Dendritic cell treated with granulocyte-macrophage colony-stimulating factor and Interleukin-4, amounts not matched to agents 40 ng/mL and 50 ng/mL, for 4 days (primary cell): ENCODE results near the gene GP9.

Source experiments
- H3K27ac Mint-ChIP-seq: one replicate; pipeline ENCODE4 v1.8.0; 2022; ENCODE audit warnings: mild to moderate bottlenecking, mixed read lengths
- H3K27me3 Mint-ChIP-seq: one replicate; pipeline ENCODE4 v1.8.0; 2022; ENCODE audit warnings: mild to moderate bottlenecking, mixed read lengths
- H3K36me3 Mint-ChIP-seq: one replicate; pipeline ENCODE4 v1.8.0; 2022; ENCODE audit warnings: low read depth, mixed read lengths
- H3K4me1 Mint-ChIP-seq: one replicate; pipeline ENCODE4 v1.8.0; 2022; ENCODE audit warnings: low read depth, mixed read lengths
- H3K4me3 Mint-ChIP-seq: one replicate; pipeline ENCODE4 v1.8.0; 2022; ENCODE audit warnings: mild to moderate bottlenecking, moderate library complexity, mixed read lengths
- H3K9me3 Mint-ChIP-seq: one replicate; pipeline ENCODE4 v1.8.0; 2022; ENCODE audit warnings: mixed read lengths
- intact Hi-C: fragments of 100-400 bp; cut with micrococcal nuclease; formaldehyde crosslinking; loops from one replicate; pipeline ENCODE4 v1.15.0; 2022

Gene GP9

DNA sequence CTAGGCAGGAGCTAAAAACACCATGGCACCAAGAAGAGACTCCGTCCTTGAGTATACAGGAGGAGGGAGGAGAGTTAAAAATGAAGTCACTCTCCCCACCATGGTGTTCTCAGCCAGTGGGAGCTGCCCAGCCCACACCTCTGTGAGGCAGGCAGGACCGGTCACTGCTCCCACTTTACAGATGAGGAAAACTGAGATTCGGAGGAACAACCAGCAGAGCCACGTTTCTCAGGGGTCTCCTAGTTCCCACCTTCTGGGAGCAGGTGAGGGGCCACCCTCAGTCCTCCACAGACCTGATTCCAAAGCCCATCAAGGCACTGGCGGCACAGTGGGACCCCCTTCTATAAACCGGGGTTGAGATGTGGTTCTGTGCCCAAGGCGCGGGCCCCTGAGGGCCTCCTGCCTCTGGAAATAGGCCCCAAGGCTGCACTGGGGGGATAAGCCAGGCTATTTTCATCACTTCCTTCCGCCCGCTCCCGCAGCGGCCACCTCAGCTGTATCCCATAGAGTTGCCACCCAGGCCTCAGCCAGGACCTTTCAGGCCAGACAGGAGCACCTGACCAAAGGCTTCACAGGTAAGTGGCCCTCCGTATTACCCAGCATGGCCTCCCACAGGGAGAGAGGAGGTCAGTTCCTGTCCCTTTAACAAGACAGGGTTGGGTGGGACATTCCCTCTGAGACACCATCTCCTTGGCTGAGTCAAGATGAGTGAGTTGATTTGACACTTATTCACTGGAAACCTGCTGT, at the start of gene GP9:
TSS of gene GP9 (plus strand) at position 504 of the 747 bp plus-strand sequence. CDS start 961 bp downstream, outside the sequence.
- intact Hi-C loops, result no loop called here
- no peak within 1 kb of the TSS for H3K4me3 Mint-ChIP-seq
- H3K9me3 Mint-ChIP-seq, result no peaks in the 10 kb centered on the region
- H3K4me1 Mint-ChIP-seq, result peaks cover 5% of the 10 kb centered on the region
- no peaks in the 10 kb centered on the region for H3K36me3 Mint-ChIP-seq
- no peak within 1 kb of the TSS for H3K27ac Mint-ChIP-seq
- H3K27me3 Mint-ChIP-seq, result peaks cover 4% of the 10 kb centered on the region

DNA sequence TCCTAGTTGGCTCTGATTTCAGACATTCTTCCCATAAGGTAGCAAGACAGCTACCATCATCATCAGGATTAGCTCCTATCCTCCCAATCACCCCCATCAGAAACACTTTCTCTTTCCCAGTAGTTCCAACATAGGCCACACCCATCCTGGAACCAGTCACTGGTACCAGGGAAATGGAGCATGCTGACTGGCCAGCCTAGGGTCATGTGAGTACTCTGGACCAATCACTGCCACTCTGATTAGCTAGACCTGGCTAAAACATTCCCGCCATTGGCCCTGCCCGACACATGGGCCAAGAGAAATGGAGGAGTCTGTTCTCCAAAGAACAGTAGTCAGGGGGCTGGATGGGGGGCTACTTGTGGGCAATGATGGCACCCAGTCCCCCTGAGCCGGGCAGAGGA, 47.1 kb upstream of the GP9 start:
- intact Hi-C loops, result no loop called here
- H3K36me3 Mint-ChIP-seq, result no peaks in the 10 kb centered on the region
- peaks cover 6% of the 10 kb centered on the region for H3K27me3 Mint-ChIP-seq
- H3K4me3 Mint-ChIP-seq, result no peak overlapping the region
- H3K9me3 Mint-ChIP-seq, result no peaks in the 10 kb centered on the region
- peaks cover 24% of the 10 kb centered on the region for H3K4me1 Mint-ChIP-seq
- H3K27ac Mint-ChIP-seq, result no peak overlapping the region

DNA sequence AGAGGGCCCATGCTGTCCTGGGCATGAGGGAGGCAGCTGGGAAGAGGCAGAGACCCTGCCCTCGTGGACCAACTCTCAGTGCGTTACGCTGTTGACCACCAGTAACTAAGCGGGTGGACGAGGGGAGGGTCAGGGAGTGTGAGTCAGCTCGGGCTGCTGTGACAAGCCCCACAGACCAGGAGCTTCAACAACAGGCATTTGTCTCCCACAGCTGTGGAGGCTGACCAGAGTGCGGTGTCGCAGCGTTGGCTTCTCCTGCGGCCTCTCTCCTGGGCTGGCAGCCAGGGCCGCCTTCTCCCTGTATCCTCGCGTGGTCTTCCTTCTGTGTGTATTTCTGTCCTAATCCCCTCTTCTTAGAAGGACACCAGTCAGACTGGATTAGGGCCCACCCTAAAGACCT, 46.4 kb upstream of the GP9 start:
- peaks cover 10% of the 10 kb centered on the region for H3K27me3 Mint-ChIP-seq
- H3K9me3 Mint-ChIP-seq, result no peaks in the 10 kb centered on the region
- no peak overlapping the region for H3K4me3 Mint-ChIP-seq
- H3K4me1 Mint-ChIP-seq, result peaks cover 24% of the 10 kb centered on the region
- H3K36me3 Mint-ChIP-seq, result no peaks in the 10 kb centered on the region
- intact Hi-C loops, result no loop called here
- no peak overlapping the region for H3K27ac Mint-ChIP-seq

DNA sequence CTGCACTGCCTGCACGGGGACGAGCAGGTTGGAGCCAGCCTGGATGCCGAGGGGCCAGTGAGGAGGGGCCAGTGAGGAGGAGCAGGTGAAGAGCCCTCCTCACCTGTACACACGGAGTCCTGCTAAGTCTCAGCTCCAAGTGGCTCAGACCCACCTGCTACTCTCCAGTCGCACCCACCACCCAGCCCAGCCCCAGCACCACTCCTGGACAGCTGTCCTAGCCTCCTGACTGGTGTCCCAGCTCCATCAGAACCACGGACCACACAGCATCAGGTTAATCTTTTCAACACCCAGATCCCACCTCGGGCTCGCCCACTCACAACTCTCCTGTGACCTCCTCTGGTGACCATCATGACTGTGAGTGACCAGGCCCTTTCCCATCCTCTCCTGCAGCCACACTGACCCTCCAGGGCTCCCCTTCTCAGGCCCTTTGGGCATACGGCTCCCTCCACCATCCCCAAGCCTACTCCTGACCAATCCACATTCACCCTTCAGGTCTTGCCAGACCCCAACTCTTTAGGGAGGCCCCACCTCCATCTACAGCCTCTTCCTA, 45.7 kb upstream of the GP9 start:
- Mint-ChIP-seq H3K27me3 (peaks cover 10% of the 10 kb centered on the region), H3K4me1 (peaks cover 24% of the 10 kb centered on the region), H3K36me3 (no peaks in the 10 kb centered on the region), H3K9me3 (no peaks in the 10 kb centered on the region), H3K27ac (no peak overlapping the region), H3K4me3 (no peak overlapping the region)
- intact Hi-C loops, result no loop called here

DNA sequence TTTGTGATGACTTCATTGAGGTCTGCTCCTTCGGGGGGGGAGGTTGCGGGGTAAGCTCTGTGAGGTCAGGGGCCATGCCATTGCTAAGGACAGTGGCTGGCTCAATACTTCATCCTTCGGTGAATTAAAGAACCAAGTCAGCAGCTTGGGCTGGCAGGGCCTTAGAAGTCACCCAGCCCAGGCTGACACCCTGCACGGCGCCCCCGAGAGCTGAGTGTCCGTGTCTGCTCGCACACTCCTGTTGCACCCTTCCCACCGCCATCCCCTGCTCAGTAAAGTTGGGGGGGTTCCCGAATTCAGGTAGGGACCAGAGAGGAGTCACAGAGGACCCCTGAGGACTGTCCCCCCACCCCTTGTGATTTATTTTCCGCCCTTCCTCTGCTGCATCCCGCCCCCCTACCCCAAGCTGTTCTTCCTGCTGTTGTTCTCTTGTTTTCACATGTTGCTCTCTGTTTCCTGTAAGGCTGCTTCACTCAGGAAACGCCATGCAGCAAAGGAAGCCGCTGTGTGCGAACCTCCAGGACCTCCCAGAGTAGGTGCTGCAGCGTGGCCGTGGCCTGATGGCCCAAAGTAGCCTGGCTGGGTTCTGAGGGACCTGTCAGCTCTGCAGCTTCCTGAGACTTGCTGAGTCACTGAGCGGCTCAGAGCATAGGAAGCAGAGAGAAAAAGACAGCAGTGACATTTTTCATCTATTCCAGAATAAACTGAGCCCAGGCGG, 45.0 kb upstream of the GP9 start:
- H3K36me3 Mint-ChIP-seq, result no peaks in the 10 kb centered on the region
- H3K9me3 Mint-ChIP-seq, result no peaks in the 10 kb centered on the region
- intact Hi-C loops, result no loop called here
- peaks cover 10% of the 10 kb centered on the region for H3K27me3 Mint-ChIP-seq
- H3K4me3 Mint-ChIP-seq, result no peak overlapping the region
- no peak overlapping the region for H3K27ac Mint-ChIP-seq
- peaks cover 24% of the 10 kb centered on the region for H3K4me1 Mint-ChIP-seq

DNA sequence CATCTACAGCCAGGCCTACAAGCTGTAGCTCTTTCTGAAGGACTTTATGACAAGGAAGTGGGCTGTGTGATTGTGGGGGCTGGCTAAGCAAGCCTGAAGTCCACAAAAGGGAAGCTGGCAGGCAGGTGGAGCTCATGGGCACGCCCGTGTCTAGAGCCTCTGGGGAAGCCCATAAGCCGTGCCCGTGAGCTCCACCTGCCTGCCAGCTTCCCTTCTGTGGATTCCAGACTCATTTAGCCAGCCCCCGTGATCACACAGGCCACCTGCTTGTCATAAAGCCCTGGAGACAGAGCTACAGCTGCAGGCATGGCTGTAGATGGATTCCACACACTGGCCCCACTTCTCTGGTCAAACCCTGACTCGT, 44.2 kb upstream of the GP9 start:
- peaks cover 24% of the 10 kb centered on the region for H3K4me1 Mint-ChIP-seq
- no peak overlapping the region for H3K4me3 Mint-ChIP-seq
- no peaks in the 10 kb centered on the region for H3K36me3 Mint-ChIP-seq
- H3K27me3 Mint-ChIP-seq, result peaks cover 10% of the 10 kb centered on the region
- intact Hi-C loops, result no loop called here
- H3K9me3 Mint-ChIP-seq, result no peaks in the 10 kb centered on the region
- no peak overlapping the region for H3K27ac Mint-ChIP-seq

DNA sequence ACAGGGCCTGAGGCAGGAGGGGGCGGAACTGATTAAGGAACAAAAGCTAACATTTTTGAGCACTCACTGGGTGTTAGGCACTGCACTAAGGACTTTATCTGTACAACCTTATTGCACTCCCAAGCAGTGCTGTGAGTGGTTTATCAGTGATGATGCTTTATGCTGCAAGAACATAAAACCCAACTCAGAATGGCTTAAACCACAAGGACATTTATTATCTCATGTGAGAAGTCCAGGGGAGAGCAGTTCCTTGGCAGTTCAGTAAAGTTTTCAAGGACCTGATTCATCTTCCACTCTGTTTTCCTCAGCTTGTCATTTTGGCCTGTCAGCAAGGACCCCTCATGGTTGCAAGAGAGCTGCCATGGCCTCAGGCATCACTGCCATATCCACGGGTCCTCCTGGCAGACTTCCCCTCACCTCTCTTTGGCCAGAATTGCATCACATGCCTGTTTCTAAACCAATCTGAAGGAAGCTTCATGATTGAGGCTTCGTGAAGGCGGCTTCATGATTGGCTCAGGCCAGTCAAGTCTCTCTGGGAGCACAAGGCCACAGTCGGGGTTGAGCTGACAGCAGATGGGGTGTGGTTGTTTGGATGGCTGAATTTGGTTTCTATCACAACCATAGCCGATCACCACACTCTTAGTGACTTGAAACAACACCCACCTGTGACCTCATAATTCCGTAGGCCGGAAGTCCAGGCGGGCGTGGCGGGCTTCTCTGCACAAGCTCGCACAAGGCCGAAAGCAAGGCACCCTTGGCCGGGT, 43.7 kb upstream of the GP9 start:
- Mint-ChIP-seq H3K4me3 (no peak overlapping the region), H3K27ac (no peak overlapping the region), H3K9me3 (no peaks in the 10 kb centered on the region), H3K4me1 (peaks cover 24% of the 10 kb centered on the region), H3K27me3 (peaks cover 10% of the 10 kb centered on the region), H3K36me3 (no peaks in the 10 kb centered on the region)
- intact Hi-C loops, result no loop called here

DNA sequence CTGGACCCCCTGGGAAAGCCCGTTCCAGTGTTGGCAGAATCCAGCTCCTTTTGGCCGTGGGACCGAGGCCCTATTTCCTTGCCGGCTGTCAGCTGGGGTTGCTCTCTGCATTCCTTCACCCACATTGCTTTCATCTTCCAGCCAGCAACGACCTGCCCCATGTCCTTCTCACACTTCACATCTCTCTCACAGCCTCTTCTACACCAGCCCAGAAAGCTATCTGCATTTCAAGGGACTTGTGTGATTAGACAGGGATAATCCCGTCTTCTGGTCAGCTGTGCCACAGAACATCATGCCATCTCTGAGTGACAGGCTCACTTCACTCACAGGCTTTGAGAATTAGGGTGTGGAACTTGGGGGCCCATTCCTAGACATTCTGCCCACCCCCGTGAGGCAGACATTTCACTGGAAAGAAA, 43.1 kb upstream of the GP9 start:
- no peaks in the 10 kb centered on the region for H3K9me3 Mint-ChIP-seq
- intact Hi-C loops, result no loop called here
- peaks cover 24% of the 10 kb centered on the region for H3K4me1 Mint-ChIP-seq
- no peaks in the 10 kb centered on the region for H3K36me3 Mint-ChIP-seq
- H3K27me3 Mint-ChIP-seq, result peaks cover 13% of the 10 kb centered on the region
- no peak overlapping the region for H3K4me3 Mint-ChIP-seq
- H3K27ac Mint-ChIP-seq, result no peak overlapping the region

DNA sequence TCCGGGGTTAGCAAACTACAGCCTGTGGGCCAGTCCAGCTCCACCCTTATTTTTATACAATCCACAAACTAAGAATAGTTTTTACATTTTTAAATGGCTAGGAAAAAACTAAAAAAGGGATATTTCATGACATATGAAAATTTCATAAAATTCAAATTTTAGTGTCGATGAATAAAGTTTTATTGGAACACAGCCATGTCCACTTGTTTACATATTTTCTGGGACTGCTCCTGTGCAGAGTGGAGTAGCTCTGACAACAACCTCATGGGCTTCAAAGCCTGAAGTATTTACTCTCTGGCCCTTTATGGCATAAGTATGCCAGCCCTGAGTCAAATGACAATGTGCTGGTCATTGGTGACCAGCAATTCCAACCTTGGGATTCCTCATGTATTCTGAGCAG, 42.3 kb upstream of the GP9 start:
- H3K9me3 Mint-ChIP-seq, result no peaks in the 10 kb centered on the region
- H3K27me3 Mint-ChIP-seq, result peaks cover 13% of the 10 kb centered on the region
- intact Hi-C loops, result no loop called here
- H3K4me3 Mint-ChIP-seq, result no peak overlapping the region
- no peaks in the 10 kb centered on the region for H3K36me3 Mint-ChIP-seq
- peaks cover 24% of the 10 kb centered on the region for H3K4me1 Mint-ChIP-seq
- H3K27ac Mint-ChIP-seq, result no peak overlapping the region

DNA sequence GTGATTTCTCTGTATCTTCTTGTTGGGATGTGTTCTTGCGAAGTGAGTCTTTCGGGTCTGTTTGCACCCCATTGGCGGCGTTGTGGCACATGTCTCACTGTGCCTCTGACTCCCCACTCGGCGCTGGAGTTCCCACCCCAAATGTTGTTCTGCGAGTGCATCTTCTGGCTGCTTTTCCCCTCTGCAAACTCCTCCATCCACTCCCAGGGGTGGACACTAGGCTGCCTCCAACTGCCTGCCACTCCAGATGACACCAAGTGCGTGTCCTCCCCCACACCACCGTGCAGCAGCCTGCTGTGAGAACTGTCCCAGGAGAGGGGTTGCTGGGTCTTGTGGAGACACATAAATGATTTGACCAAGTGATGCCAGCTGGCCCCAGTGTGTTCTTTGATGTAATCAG, 41.8 kb upstream of the GP9 start:
- intact Hi-C loops, result no loop called here
- H3K36me3 Mint-ChIP-seq, result no peaks in the 10 kb centered on the region
- H3K4me3 Mint-ChIP-seq, result no peak overlapping the region
- H3K27ac Mint-ChIP-seq, result no peak overlapping the region
- H3K27me3 Mint-ChIP-seq, result peaks cover 13% of the 10 kb centered on the region
- H3K9me3 Mint-ChIP-seq, result no peaks in the 10 kb centered on the region
- peaks cover 24% of the 10 kb centered on the region for H3K4me1 Mint-ChIP-seq

DNA sequence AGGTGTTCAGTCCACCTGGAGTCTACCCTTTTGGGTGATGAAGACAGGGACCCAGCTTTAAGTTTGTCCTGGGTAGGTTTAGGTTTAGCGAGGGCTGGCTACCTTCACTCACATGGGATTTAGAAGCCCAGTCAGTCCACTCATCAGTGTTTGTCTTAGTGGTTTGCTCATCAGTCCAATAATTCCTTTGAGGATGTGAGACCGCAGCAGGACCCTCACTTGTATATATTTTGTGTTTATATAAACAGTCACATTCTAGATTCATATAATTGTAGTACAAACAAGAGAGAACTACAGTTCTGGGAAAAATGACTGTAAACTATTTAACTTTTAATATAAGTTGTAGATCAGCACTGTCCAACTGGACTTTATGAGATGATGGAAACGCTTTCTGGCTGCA, 41.3 kb upstream of the GP9 start:
- no peaks in the 10 kb centered on the region for H3K36me3 Mint-ChIP-seq
- H3K27ac Mint-ChIP-seq, result no peak overlapping the region
- H3K4me1 Mint-ChIP-seq, result peaks cover 24% of the 10 kb centered on the region
- no peaks in the 10 kb centered on the region for H3K9me3 Mint-ChIP-seq
- H3K27me3 Mint-ChIP-seq, result peaks cover 13% of the 10 kb centered on the region
- H3K4me3 Mint-ChIP-seq, result no peak overlapping the region
- intact Hi-C loops, result no loop called here

DNA sequence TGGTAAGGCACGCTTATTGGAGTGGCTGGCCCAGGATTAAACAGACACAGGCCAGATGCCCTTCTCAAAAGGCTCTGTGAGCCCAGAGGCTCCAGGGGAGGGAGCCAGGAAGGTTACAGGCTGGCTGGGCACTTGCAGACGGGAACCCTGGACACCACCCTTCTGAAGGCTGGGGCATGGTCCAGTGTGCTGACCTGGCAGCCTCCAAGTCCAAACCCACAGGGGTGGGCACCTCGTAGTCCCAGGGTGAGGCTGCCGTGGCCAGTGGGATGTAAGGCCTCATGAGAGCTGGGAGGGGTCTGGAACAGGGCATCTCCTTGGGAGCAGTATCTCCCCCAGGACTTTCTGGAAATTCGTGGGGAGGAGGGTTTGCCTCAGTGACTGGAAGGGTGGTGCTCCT, 39.9 kb upstream of the GP9 start:
- Mint-ChIP-seq H3K9me3 (no peaks in the 10 kb centered on the region), H3K36me3 (no peaks in the 10 kb centered on the region), H3K4me3 (no peak overlapping the region), H3K27me3 (peaks cover 18% of the 10 kb centered on the region), H3K4me1 (peaks cover 15% of the 10 kb centered on the region), H3K27ac (no peak overlapping the region)
- intact Hi-C loops, result no loop called here

DNA sequence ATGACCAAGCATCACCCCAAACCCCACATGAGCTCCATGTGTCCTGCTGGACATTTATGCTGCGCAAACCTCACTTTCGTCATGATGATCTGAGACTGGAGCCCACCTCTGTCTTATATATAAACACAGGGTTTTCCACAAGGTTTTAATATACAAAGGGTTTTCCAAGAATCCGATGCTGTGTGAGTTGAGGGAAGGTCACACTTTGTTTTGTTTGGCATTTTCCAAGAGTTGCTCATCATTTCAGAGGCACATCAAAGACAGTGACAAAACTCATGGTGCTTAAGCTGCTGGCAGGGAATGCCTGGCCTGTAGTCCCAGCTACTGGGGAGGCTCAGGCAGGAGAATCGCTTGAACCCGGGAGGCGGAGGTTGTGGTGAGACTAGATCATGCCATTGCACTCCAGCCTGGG, 39.4 kb upstream of the GP9 start:
- H3K27me3 Mint-ChIP-seq, result peaks cover 22% of the 10 kb centered on the region
- peaks cover 11% of the 10 kb centered on the region for H3K4me1 Mint-ChIP-seq
- intact Hi-C loops, result no loop called here
- no peaks in the 10 kb centered on the region for H3K36me3 Mint-ChIP-seq
- no peak overlapping the region for H3K4me3 Mint-ChIP-seq
- no peak overlapping the region for H3K27ac Mint-ChIP-seq
- H3K9me3 Mint-ChIP-seq, result no peaks in the 10 kb centered on the region
